CD4-positive, alpha-beta T cell treated with Interleukin-6 at 100 ng/mL for 8 hours (primary cell): ENCODE results near the gene CWC25.
A peak's percentile ranks its signal among the peaks of the same experiment; 100 is the strongest.

Experiments
- DNase-seq: peaks from one replicate; pipeline ENCODE4 v3.0.0-alpha.2; 2020; ENCODE audit warnings: mixed read lengths, low spot score

The CWC25 gene

DNA sequence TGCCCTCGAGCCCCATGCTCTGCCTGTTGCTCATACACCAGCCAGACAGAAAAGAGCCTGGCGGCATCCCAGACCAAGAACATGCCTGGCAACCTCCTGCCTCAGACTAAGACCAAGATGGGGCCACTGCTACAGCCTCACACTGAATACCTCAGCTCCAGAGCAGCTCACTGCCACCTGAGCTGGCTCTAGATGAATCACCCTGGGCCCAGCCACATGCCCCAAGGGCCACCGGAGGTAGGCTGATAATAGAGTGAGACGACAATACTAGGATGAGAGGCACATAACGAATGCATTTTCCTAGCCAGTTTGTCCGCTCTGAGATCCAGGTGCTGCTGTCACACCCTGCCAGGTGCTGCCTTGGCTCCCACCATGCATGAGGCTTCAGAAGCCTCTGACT, 38.7 kb downstream of the CWC25 start:
- DNase-seq: no peak

DNA sequence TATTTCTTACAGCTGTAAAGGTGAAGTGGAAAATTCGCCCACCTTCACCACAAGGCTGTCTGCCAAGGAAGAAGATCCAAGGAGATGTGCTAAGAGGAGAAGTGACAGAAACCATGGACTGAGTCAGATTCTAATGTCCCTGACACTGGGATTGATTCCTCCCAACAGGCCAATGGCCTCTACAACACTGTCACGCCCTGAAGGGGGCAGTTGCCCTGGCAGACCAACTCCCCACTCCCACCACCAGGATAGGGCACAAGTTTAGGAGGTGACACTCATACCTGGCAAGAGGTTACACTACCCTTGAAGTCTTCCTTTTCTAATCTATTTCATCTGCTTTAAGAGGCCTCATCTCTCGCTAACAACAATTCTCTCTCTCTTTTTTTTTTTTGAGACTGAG, 41.9 kb downstream of the CWC25 start:
- DNase-seq: no peak

DNA sequence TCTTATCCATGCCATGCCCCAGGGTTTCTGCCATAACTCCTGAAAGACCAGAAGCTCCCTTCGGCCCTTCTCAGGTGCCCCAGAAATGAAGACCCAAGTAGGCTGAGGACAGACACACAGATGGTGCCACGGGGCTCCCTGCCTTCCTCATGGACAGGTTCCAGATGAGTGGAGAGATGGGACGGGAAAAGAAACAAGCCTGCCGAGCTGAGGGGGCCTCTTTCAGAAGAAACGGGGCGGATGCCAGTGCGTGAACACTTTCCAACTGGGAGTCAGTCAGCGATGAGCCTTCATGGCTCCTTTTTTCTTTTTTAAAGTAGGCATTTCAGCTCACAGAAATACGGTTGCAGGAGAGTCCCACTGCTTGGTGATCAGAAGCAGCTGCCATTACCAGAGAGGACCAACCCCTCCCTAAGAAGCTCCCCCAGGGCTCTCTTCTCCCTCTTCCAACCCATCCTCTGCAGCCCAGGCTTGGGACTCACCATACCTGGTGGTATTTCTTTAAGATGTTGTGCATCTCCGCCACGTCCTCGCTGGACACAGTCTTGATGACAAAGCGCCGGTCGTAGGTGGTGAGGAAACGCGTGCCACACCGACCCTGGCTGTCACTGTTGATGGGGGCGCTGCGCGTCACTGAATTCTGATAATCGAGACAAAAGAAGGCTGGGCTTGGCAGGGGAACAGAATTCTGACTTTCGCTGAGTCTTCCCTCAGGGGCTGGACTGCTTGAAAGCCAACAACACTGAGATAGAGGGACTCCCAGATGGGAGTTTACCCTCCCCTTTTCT, 45.0 kb downstream of the CWC25 start:
- DNase-seq: no peak

DNA sequence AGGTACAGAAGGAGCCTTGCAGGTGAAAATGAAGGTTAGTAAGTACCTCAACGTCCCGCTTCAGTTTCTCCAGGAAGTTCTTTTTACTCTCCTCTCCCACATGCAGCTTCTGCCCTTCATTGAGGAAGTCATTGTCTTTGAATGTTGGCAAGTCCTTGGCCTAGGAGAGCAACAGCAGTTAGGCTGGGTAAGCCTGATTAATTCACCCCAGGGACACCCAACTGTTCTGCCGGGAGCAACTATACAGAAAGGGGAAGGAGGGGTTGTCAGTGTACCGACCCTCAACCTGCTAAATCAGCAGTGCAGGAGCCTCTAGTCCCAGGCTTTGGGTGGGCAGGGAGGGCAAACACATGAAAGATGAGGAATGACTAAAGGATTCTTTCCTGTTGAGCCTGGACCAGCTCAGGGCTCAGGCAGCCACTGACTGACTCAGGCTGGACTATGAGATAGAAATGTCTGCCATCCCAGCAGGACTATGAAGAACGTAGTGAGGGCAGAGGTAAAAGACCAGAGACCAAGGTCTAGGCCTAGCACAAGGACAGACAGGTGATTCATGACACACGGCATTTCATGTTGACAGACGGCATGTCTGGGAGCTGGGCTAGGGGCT, 47.4 kb downstream of the CWC25 start:
- DNase-seq: no peak

DNA sequence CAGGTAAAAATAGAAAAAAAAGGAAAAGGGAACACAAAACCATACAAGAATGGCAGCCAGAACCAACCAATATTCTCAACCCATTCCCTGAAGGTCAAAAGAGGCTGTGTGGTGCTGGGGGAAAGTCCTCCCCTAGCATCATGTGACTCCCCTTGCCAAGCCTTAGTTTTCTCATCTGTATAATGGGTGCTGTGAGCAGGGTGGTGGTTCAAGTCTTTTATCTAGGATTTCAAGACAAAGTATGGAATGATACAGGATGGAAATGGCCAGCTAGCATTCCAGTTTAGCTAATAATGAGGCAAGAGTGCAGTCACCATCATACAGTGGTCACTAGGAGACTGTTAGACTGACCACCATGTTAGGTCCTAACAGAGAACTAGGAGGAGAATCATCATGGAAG, 51.9 kb downstream of the CWC25 start:
- no peak for DNase-seq

DNA sequence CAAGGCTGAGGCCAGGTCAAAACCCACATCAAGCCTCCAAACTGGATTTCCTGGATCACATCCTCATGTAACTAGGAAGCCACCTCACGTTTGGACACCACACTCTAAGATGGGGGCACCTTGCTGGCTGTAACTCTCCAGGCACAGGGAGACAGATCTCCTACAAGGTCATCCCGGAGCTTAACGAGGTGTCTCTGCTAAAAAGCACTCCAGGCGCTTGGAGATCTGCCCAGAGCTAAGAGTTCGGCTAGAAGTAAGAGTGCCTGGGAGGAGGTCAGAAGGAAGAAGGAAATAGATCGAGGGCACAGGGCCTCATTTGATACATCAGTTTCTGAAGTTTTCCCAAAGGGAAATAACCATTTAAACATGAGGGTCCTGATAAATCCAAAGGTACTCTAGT, 56.7 kb downstream of the CWC25 start:
- DNase-seq: no peak

DNA sequence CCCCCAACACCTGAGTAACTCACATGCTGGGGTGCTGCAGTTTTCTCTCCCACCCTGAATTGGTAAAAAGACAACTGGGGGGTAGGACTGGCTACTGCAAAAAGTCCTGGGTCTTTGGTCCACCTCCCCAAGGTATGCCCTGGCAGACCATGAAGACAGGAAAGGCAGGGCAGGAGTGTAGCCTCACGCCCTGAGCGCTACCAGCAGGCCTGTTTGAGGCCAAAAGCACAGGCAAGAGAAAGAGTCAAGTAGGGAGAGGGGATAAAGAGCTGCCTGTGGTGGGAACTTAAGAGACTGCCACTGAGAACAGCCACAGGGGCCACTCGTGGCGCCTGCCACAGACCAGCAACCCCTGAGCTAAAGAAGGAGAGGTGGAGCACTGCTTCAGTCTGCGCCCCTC, 58.8 kb downstream of the CWC25 start:
- DNase-seq: no peak

DNA sequence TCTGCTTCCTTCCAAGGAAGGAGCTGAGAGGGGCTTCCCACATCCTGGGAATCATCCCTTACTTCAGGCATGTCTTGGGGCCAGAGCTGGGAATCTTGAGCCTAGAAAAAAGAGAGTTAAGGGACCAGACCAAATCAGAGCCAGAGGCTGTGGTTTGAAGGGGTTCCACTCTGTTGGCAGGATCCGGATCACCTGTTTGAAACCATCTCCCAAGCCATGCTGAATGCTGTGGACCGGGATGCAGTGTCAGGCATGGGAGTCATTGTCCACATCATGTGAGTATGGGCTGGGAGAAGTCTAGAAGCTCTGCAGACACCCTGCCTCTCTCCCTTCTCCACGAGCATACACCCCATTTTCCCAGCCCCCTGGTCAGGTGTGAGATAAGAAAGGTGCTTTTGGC, 62.9 kb downstream of the CWC25 start:
- DNase-seq: no peak

DNA sequence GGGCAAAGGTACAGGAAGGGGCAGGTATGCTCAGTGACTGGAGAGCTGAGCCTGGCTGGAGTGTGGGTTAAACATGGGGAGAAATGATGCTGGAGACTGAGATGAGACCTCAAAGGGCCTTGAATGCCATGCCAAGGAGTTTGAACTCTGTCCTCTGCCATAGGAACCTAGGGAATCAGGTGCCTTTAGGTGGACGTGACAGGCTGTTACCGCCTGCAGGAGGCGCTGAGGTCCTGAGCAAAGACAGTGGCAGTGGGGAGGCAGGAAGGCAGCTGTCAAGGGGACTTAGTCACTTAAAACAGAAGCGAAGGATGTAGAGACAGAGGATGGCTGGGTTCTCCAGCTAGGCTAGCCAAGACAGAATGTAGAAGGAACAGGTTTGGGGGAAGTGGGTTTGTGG, 63.5 kb downstream of the CWC25 start:
- no peak for DNase-seq

DNA sequence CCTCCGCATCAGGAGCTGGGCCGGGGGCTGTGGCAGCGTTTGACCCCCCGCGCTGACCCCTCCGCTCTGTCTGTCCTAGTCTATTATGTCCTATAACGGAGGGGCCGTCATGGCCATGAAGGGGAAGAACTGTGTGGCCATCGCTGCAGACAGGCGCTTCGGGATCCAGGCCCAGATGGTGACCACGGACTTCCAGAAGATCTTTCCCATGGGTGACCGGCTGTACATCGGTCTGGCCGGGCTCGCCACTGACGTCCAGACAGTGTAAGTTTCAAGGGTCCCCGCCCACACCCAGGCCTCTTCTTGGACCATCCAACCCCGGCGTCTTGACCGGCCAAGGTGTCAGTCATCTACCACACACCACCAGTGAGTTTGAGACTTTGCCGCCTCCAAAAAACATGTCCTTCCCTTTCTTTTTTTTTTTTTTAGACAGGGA, 72.0 kb downstream of the CWC25 start:
- no peak for DNase-seq

DNA sequence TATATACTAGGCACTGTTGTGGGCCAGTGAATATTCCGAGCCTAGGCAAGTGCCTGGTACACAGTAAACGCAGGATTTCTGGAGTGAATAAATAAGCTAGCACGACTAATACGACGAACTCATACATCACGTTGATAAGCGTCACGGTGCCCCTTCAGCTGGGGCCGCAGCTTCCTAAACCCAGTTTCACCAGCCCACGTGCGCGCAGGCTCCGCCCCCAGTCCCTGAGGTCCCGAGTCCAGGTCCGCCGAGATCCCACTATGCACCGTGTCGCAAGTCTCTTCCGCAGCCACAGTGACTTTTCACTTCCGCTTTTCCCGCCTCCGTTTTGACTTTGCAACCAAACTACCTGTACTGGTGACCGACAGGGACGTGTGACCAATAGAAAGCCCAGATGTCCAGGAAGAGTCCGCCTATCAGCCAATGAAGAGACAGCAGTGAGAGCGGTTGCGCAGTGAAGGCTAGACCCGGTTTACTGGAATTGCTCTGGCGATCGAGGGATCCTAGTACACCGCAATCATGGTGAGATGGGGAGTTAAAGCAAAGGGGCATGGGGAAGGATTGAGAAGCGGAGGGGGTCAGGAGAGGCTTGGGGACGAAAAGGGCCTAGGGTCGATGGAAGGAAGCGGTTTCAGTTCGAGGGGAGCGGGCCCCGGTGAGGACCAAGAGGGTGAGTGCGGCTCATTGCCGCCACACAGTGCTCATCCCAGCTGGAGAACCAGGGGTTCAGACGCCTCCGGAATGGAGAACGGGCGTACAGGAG, 72.6 kb downstream of the CWC25 start, which contains the start of gene PSMB3:
Gene PSMB3, plus strand, starts transcription at position 434 of the 763 bp plus-strand sequence. Its CDS starts 86 bp downstream, at position 520.
- peak; percentile 99 for DNase-seq

DNA sequence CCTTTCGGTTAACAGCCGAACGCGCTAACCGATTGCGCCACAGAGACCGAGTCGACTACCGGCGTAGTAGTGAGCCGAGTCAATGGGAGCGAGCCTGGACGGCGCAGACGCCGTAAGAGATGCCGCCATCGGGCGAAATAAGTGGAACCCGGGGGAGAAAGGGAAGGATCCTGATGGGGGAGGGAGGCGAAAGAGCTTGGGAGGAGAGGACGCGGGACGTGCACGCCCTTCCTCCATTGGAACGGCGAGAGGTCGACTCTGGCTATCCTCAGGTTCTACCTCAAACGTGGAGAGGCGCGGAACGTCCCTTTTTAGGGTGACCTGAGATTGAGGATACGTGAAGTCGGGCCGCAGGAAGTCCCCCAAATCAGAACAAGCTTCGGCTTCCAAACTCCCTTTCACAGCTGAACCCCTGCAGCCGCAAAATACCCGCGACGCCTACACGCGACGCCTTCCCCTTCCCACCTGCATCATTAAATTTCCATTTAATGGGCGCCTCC, 73.3 kb downstream of the CWC25 start:
- peak; percentile 76 for DNase-seq

DNA sequence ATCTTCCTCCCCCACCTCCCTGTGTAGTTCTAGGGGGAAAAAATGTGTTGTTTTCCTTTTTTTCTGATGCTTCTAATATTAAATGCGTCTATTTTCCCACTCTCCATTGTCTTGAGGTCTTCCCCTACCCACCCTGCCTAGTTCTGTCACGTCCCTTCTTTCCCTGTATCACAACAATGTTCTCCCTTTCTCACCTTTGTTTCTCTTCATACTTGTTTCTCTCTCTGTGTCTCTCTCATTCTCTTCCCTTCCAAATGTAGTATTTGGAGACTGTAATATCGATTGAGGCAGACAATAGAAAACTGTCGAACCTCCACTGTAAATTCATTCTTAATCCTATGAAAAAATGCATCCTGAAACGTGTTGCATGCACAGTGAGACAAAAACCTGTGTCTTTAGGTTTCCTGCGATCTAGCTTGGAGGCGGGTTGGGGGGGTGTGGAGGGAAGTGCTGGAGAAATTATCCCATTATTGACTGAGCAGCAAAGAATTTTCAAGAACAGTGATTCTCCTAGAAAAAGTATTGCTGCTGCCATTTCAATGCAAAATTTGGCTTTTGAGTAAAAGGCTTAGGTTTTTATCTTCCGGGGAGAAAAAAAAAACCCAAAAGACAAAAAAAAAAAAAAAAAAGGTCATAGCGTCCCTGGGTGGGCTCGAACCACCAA, 73.8 kb downstream of the CWC25 start:
- no peak for DNase-seq
